ENCODE results near the gene MED25. TPM values are rescaled to one million over a fixed set of nuclear protein-coding genes. Genes with fewer than 3 reads are reported as not detected.

MED25 gene
- total and polyA plus RNA-seq, 9 of the 15 experiments (the other 6 are each of a cell fraction or from before 2014, with no cell fraction given): 4.1 to 93.9 (median 19.3) TPM

DNA sequence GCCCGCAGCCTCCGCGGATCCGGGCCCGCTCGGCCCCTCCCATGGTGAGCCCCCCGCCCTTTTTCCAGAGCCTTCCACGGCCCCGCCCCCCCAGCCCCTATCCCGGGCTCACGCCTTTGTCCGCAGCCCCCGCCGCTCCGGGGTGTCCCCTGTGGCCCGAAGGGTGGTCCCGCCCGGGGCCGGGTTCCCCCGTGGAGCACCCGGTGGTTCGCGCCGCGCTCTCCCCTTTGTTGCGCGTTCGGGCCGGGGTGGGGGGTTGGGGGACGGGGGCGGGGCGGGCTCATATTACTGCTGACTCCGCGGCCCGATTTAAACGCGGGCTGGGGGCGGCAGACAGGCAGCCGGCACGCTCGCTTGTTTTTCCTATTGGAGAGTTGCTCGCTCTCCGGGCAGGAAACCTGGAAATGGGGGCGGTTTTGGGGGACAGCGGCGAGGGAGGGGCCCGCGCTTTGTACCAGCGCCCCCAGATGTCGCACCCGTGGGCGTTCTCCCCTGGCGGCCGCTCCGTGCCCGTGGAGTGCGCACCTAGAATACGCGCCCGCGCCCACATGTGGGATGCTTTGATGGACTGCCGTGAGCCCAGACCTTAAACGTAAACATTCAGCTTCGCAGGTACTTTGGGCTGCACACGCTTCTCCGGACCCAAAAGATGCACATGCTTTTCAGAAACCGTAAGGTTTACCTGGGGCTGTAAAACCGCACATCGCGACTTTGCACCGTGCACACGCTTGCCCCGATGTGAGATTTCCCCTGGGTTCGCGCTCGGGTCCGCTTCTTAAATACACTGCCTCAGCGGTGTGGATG is 33.6 kb downstream of the MED25 start (continued):
- TF ChIP-seq BMI1 (IDR thresholded peaks at IDR 0.05; ENCODE audit: low read length) (no peak), ZNF780A (CRISPR knock-in tag; IDR thresholded peaks at IDR 0.05) (no peak), EGR1 (conservative IDR thresholded peaks at IDR 0.05) (peak; percentile 67)

DNA sequence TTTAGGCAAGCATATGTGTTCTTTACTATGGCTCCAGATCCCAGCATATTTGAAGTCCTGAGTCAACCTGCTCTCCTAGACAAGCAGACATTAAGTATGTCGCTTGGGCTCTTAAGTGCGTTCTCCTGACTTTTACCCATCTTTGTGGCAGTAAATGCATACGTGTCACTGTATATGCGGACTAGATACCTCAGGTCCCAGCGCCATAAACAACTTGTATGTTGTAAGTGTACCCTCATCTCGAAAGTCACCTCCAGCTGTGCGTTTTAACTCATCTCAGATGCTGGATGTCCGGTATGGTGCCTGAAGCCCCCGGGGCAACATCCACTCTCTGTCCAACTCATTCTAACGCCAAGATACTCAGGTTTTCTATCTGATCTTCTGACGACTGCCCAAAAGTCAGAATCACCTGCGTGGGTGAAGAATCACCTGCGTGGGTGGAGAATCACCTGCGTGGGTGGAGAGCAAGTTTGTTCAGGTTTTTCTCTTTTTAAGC is 34.6 kb downstream of the MED25 start:
- H4K20me1 ChIP-seq (replicated peaks; ENCODE audit: control insufficient read depth, insufficient read depth, low read length): peaks cover 22% of the 10 kb centered on the region
- H3K9me1 ChIP-seq (ENCODE audit: control insufficient read depth, insufficient read depth, low read length): peaks cover 11% of the 10 kb centered on the region
- ATAC-seq (no peak), FAIRE-seq (peak; percentile 23), DNase-seq (ENCODE audit: extremely low read depth in 1 of 4, low spot score in 3 of 4) (no peak)
- POLR2A ChIA-PET: interaction anchor here (0.6 to 1.7 kb wide), 5 partner anchors 8 to 701 kb away, joined by 3 to 9 read pairs (median 5); no protein-coding TSS in a partner anchor
- CTCF ChIA-PET (ENCODE audit: low intra/inter-chr PET ratio): no interaction called here
- H3K4me2 ChIP-seq (ENCODE audit: insufficient read depth, low read length): peak overlapping the region; percentile 92
- peaks cover 36 to 75% of the 10 kb centered on the region in 2 experiments for H3K4me1 ChIP-seq (replicated peaks in 1 of 2; ENCODE audit: control insufficient read depth in 2 of 2, insufficient read depth in 2 of 2, low read length in 2 of 2)
- 0 out of 2 replicates have a peak, but pooled peaks cover 5% of the 10 kb centered on the region for H3K9me3 ChIP-seq (replicated peaks; ENCODE audit: control insufficient read depth, insufficient read depth, low read depth, low read length)
- intact Hi-C loops (cut with micrococcal nuclease) (no loop called here), in situ Hi-C loops (cut with MboI) (no loop called here)
- no peak overlapping the region; the same call in 2 of the 3 replicates for H3K27ac ChIP-seq (ENCODE audit: extremely low read depth, low read depth, low read length)
- peaks cover 52% of the 10 kb centered on the region for H3K36me3 ChIP-seq (ENCODE audit: control insufficient read depth, insufficient read depth, low read length)
- H3K27me3 ChIP-seq (ENCODE audit: control insufficient read depth in 2 of 2, insufficient read depth in 2 of 2, low read length in 2 of 2): no peaks in the 10 kb centered on the region
- peaks cover 54% of the 10 kb centered on the region for H3K79me2 ChIP-seq (ENCODE audit: control insufficient read depth, insufficient read depth, low read length)
- BruUV-seq (replicated peaks): TSS peak; percentile 63
- TF ChIP-seq MYC (IDR thresholded peaks at IDR 0.05; ENCODE audit: low read depth, low read length): no peak
- TF ChIP-seq MYC (CRISPR knock-in tag; IDR thresholded peaks at IDR 0.05; ENCODE audit: borderline replicate concordance, low read depth): no peak
- TF ChIP-seq, protein P1, sequence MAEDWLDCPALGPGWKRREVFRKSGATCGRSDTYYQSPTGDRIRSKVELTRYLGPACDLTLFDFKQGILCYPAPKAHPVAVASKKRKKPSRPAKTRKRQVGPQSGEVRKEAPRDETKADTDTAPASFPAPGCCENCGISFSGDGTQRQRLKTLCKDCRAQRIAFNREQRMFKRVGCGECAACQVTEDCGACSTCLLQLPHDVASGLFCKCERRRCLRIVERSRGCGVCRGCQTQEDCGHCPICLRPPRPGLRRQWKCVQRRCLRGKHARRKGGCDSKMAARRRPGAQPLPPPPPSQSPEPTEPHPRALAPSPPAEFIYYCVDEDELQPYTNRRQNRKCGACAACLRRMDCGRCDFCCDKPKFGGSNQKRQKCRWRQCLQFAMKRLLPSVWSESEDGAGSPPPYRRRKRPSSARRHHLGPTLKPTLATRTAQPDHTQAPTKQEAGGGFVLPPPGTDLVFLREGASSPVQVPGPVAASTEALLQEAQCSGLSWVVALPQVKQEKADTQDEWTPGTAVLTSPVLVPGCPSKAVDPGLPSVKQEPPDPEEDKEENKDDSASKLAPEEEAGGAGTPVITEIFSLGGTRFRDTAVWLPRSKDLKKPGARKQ (CRISPR knock-in tag; IDR thresholded peaks at IDR 0.05): 0 out of 2 replicates have a peak, but pooled peaks have one; percentile 34
- TF ChIP-seq ETV1 (tag; conservative IDR thresholded peaks at IDR 0.05; ENCODE audit: low read depth): no peak
- peak; percentile 90 for TF ChIP-seq EGR1 (conservative IDR thresholded peaks at IDR 0.05)
- no peak for TF ChIP-seq TCFL5 (CRISPR knock-in tag; conservative IDR thresholded peaks at IDR 0.05)
- TF ChIP-seq TRIM28 (IDR thresholded peaks at IDR 0.05): no peak
- TF ChIP-seq NCOA2 (IDR thresholded peaks at IDR 0.05; ENCODE audit: partially characterized antibody in 2 of 2): no peak
- TF ChIP-seq NBN (IDR thresholded peaks at IDR 0.05; ENCODE audit: low read depth): no peak
- TF ChIP-seq, protein P2, sequence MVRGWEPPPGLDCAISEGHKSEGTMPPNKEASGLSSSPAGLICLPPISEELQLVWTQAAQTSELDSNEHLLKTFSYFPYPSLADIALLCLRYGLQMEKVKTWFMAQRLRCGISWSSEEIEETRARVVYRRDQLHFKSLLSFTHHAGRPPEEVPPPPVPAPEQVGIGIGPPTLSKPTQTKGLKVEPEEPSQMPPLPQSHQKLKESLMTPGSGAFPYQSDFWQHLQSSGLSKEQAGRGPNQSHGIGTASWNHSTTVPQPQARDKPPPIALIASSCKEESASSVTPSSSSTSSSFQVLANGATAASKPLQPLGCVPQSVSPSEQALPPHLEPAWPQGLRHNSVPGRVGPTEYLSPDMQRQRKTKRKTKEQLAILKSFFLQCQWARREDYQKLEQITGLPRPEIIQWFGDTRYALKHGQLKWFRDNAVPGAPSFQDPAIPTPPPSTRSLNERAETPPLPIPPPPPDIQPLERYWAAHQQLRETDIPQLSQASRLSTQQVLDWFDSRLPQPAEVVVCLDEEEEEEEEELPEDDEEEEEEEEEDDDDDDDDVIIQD (CRISPR knock-in tag; IDR thresholded peaks at IDR 0.05): no peak
- no peak overlapping the region for H2AFZ ChIP-seq (ENCODE audit: low read depth, low read length)
- peak overlapping the region; percentile 40 to 97; a peak in 2 of 4 replicates for H3K9ac ChIP-seq (ENCODE audit: insufficient read depth in 1 of 2, low read depth in 2 of 2, low read length in 2 of 2)
- WGBS (ENCODE audit: insufficient coverage, low coverage, missing lambda C conversion rate): 56% methylated on average over 14 of the region's 14 CpGs
- H3K4me3 ChIP-seq: peak overlapping the region; percentile 87

All from K562 (cell line).